ENCODE measurements around the gene CACNA2D1.

The CACNA2D1 gene

DNA sequence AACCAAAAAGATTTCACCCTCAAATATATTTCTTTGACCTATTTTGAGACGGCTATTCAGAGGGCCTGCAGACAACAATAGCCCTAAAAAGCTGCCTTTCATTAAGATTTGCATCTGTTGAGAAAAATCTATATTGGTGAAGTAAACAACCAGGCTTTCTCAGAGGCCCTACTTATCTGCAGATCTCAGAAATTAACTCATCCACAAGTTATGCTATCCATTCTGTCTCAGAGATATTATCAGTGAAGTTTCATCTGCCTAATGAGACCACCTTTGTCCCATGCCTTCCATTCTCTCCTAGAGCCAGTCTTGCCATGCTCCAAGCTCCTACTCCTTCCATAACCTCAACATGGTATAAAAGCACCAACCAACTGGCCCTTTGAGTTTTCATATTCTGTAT lies 130.3 kb downstream of the CACNA2D1 start:
- no peak for DNase-seq (ENCODE audit: extremely low spot score)
- CTCF ChIA-PET, result no interaction called here
- TF ChIP-seq ZNF384 (IDR thresholded peaks at IDR 0.05), result no peak
- TF ChIP-seq NFRKB (IDR thresholded peaks at IDR 0.05), result no peak
- no peak for TF ChIP-seq HDGF (IDR thresholded peaks at IDR 0.05; ENCODE audit: borderline replicate concordance)
- no peak for TF ChIP-seq SP1 (IDR thresholded peaks at IDR 0.05)
- no peak for TF ChIP-seq CTBP1 (IDR thresholded peaks at IDR 0.05; ENCODE audit: borderline replicate concordance)
- no peak for TF ChIP-seq ELF4 (IDR thresholded peaks at IDR 0.05)
- no peak for TF ChIP-seq FOXA1 (IDR thresholded peaks at IDR 0.05)
- no peak for TF ChIP-seq L3MBTL2 (conservative IDR thresholded peaks at IDR 0.05)
- no peak for TF ChIP-seq FOXK2 (IDR thresholded peaks at IDR 0.05)
- TF ChIP-seq FOXM1 (IDR thresholded peaks at IDR 0.05; ENCODE audit: borderline replicate concordance), result no peak
- POLR2A ChIA-PET, result no interaction called here

DNA sequence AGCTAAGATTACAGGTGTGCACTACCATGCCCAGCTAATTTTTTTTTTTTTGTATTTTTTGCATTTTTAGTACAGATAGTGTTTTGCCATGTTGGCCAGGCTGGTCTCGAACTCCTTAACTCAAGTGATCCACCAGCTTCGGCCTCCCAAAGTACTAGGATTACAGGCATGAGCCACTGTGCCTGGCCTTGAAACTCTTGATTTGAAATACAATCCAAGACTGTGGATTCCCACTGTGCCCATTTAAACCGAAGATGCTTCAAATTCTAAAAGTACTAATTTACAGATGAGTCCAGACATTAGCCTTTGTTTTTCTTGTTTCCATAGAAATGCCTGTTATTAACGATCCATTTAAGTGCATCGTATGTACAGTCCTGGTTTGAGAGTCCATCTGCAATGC lies 130.9 kb downstream of the CACNA2D1 start:
- CTCF ChIA-PET, result no interaction called here
- POLR2A ChIA-PET, result interaction anchor here (0.7 kb wide), 1 partner anchor 8 kb away, joined by 3 read pairs; no protein-coding TSS in a partner anchor
- TF ChIP-seq FOXK2 (IDR thresholded peaks at IDR 0.05) (no peak), BHLHE40 (IDR thresholded peaks at IDR 0.05; ENCODE audit: borderline replicate concordance) (no peak), ELF4 (IDR thresholded peaks at IDR 0.05) (no peak), FOXA1 (IDR thresholded peaks at IDR 0.05) (no peak), LEF1 (IDR thresholded peaks at IDR 0.05; ENCODE audit: borderline replicate concordance) (no peak), ZNF384 (IDR thresholded peaks at IDR 0.05) (no peak), TARDBP (IDR thresholded peaks at IDR 0.05) (no peak)
- DNase-seq (ENCODE audit: extremely low spot score), result no peak

DNA sequence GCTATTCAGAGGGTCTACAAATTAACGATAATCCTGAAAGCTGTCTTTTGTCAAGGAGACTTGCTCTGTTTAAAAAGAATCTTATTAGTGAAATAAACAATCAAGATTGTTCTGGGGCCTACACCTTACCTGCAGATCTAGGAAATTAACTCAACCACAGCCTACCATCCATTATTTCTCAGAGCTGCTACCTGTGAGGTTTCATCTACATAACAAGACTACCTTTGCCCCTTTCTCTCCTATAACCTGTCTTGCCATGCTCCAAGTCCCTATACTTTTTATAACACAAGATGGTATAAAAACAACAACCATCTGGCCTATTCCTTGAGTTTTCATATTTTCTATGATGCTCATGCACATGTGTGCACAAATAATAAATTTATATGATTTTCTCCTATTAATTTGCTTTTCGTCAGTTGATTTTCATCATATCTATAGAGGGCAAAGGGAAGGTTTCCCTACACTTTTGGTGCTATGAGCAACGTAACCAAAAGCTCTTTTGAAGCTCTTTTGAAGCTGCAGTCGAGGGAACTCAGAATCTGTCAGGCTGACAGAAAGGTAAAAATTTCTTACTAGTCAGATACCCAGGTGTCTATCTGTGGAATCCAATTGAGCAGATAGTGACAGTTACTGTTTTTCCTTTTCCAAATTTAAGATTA lies 138.1 kb downstream of the CACNA2D1 start:
- no peak for TF ChIP-seq SUZ12 (IDR thresholded peaks at IDR 0.05)
- no peak for TF ChIP-seq FOXK2 (IDR thresholded peaks at IDR 0.05)
- no peak for TF ChIP-seq TARDBP (IDR thresholded peaks at IDR 0.05)
- TF ChIP-seq ARNT (IDR thresholded peaks at IDR 0.05), result no peak
- no peak for TF ChIP-seq BHLHE40 (IDR thresholded peaks at IDR 0.05; ENCODE audit: borderline replicate concordance)
- TF ChIP-seq HDGF (IDR thresholded peaks at IDR 0.05; ENCODE audit: borderline replicate concordance), result no peak
- DNase-seq (ENCODE audit: extremely low spot score), result no peak
- CTCF ChIA-PET, result no interaction called here
- POLR2A ChIA-PET, result no interaction called here

DNA sequence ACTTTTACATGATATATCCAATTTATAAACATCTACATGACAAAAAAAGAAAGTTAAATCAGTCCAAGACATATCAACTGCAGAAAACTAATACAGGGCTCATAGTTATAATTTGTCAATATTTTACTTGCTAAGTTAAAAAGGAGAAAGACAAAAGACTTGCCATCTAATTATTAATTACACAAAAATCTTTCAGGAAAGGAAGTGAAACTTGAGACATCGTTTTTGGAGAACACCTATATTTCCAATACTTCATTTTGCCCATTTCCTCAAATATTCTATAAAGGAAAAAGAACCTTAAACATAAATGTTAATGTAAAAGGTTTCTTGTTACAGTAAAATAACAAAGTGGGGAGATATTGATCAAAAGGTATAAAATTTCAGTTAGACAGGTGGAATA lies 148.7 kb downstream of the CACNA2D1 start:
- ChIA-PET POLR2A (no interaction called here), CTCF (no interaction called here)
- TF ChIP-seq ZNF384 (IDR thresholded peaks at IDR 0.05), result no peak
- no peak for TF ChIP-seq L3MBTL2 (conservative IDR thresholded peaks at IDR 0.05)
- no peak for TF ChIP-seq FOXM1 (IDR thresholded peaks at IDR 0.05; ENCODE audit: borderline replicate concordance)
- no peak for TF ChIP-seq ARNT (IDR thresholded peaks at IDR 0.05)
- no peak for TF ChIP-seq SUZ12 (IDR thresholded peaks at IDR 0.05)
- no peak for TF ChIP-seq NFRKB (IDR thresholded peaks at IDR 0.05)
- no peak for TF ChIP-seq LEF1 (IDR thresholded peaks at IDR 0.05; ENCODE audit: borderline replicate concordance)
- TF ChIP-seq, protein P1, sequence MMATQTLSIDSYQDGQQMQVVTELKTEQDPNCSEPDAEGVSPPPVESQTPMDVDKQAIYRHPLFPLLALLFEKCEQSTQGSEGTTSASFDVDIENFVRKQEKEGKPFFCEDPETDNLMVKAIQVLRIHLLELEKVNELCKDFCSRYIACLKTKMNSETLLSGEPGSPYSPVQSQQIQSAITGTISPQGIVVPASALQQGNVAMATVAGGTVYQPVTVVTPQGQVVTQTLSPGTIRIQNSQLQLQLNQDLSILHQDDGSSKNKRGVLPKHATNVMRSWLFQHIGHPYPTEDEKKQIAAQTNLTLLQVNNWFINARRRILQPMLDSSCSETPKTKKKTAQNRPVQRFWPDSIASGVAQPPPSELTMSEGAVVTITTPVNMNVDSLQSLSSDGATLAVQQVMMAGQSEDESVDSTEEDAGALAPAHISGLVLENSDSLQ (IDR thresholded peaks at IDR 0.05), result no peak
- TF ChIP-seq HDGF (IDR thresholded peaks at IDR 0.05; ENCODE audit: borderline replicate concordance), result no peak
- no peak for TF ChIP-seq CTBP1 (IDR thresholded peaks at IDR 0.05; ENCODE audit: borderline replicate concordance)
- TF ChIP-seq FOXA1 (IDR thresholded peaks at IDR 0.05), result no peak
- TF ChIP-seq FOXK2 (IDR thresholded peaks at IDR 0.05), result no peak
- no peak for TF ChIP-seq ELF4 (IDR thresholded peaks at IDR 0.05)
- TF ChIP-seq TARDBP (IDR thresholded peaks at IDR 0.05), result no peak
- no peak for TF ChIP-seq SP1 (IDR thresholded peaks at IDR 0.05)
- TF ChIP-seq BHLHE40 (IDR thresholded peaks at IDR 0.05; ENCODE audit: borderline replicate concordance), result no peak
- DNase-seq (ENCODE audit: extremely low spot score), result no peak

DNA sequence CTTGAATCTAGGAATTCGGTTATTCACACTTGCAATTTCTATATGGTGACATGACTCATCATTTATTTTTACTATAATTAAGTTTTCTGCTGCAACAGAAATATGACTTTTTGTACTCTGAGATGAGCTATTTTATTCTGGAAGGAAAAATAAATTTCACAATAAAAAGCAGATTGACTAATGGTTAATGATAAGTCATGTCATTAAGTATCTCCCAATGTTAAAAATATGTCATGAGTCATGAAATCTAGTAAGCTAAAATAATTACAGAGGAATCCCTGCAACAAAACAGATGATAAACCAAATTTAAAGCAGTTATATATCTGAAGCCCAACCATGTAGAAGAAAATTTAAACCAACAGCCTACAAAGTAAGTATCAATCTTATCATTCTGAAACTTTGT lies 149.2 kb downstream of the CACNA2D1 start:
- ChIA-PET POLR2A (no interaction called here), CTCF (no interaction called here)
- no peak for DNase-seq (ENCODE audit: extremely low spot score)
- TF ChIP-seq SP1 (IDR thresholded peaks at IDR 0.05) (no peak), FOXK2 (IDR thresholded peaks at IDR 0.05) (no peak), HDGF (IDR thresholded peaks at IDR 0.05; ENCODE audit: borderline replicate concordance) (no peak), ARNT (IDR thresholded peaks at IDR 0.05) (no peak), SUZ12 (IDR thresholded peaks at IDR 0.05) (no peak), CTBP1 (IDR thresholded peaks at IDR 0.05; ENCODE audit: borderline replicate concordance) (no peak), TARDBP (IDR thresholded peaks at IDR 0.05) (no peak), ELF4 (IDR thresholded peaks at IDR 0.05) (no peak), BHLHE40 (IDR thresholded peaks at IDR 0.05; ENCODE audit: borderline replicate concordance) (no peak), FOXA1 (IDR thresholded peaks at IDR 0.05) (no peak), L3MBTL2 (conservative IDR thresholded peaks at IDR 0.05) (no peak), FOXM1 (IDR thresholded peaks at IDR 0.05; ENCODE audit: borderline replicate concordance) (no peak), LEF1 (IDR thresholded peaks at IDR 0.05; ENCODE audit: borderline replicate concordance) (no peak), ZNF384 (IDR thresholded peaks at IDR 0.05) (no peak), NFRKB (IDR thresholded peaks at IDR 0.05) (no peak)
- TF ChIP-seq, protein P1 (IDR thresholded peaks at IDR 0.05), result no peak

DNA sequence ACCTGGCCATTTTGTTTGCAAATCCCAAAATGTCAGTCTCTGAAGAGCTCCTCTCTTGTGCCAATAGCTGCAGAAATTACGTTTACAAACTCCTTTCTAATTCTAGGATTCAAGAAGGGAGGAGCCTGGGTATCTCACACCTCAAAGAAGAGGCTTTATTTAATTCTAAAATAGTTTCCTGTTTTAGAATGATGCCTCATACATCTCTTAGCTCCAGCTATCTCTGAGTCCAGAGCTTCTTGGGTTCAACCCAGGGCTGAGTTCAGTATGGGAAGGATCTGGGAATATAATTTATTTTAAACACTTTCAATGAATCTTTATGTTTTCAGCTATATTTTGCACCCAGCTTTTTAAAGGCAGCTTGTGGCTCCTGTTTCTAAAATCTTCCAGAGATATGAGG lies 150.1 kb downstream of the CACNA2D1 start:
- POLR2A ChIA-PET, result no interaction called here
- no peak for TF ChIP-seq LEF1 (IDR thresholded peaks at IDR 0.05; ENCODE audit: borderline replicate concordance)
- DNase-seq (ENCODE audit: extremely low spot score), result no peak
- CTCF ChIA-PET, result no interaction called here

DNA sequence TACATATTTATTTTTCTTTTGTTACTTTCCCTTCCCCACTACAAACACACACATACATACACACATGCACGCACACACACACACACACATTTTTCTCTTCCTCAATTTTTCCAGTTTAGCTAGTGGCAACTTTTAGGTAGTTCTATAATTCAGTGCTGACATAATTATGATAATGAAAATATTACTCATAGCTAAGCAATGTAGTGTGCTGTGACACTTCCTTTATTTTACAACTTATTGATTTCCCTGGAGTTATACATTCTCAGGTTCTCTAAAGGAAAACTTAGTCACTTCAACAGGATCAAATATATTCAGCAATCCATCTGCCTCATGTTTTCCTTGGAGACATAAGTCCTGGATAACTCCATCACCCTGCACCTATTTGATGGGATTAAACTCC lies 151.6 kb downstream of the CACNA2D1 start:
- CTCF ChIA-PET, result no interaction called here
- TF ChIP-seq TARDBP (IDR thresholded peaks at IDR 0.05) (no peak), BHLHE40 (IDR thresholded peaks at IDR 0.05; ENCODE audit: borderline replicate concordance) (no peak), FOXM1 (IDR thresholded peaks at IDR 0.05; ENCODE audit: borderline replicate concordance) (no peak), CTBP1 (IDR thresholded peaks at IDR 0.05; ENCODE audit: borderline replicate concordance) (no peak), LEF1 (IDR thresholded peaks at IDR 0.05; ENCODE audit: borderline replicate concordance) (no peak), FOXA1 (IDR thresholded peaks at IDR 0.05) (no peak), FOXK2 (IDR thresholded peaks at IDR 0.05) (no peak), L3MBTL2 (conservative IDR thresholded peaks at IDR 0.05) (no peak), ZNF384 (IDR thresholded peaks at IDR 0.05) (no peak), HDGF (IDR thresholded peaks at IDR 0.05; ENCODE audit: borderline replicate concordance) (no peak), SP1 (IDR thresholded peaks at IDR 0.05) (no peak), NFRKB (IDR thresholded peaks at IDR 0.05) (no peak), ELF4 (IDR thresholded peaks at IDR 0.05) (no peak), ARNT (IDR thresholded peaks at IDR 0.05) (no peak)
- TF ChIP-seq, protein P1 (IDR thresholded peaks at IDR 0.05), result no peak
- DNase-seq (ENCODE audit: extremely low spot score), result no peak
- POLR2A ChIA-PET, result no interaction called here
